Measurements from ENCODE around the gene MARCKS. TPM values are rescaled to one million over a fixed set of nuclear protein-coding genes. Genes with fewer than 3 reads are reported as not detected.

MARCKS gene
- total and polyA plus RNA-seq, 2 of the 13 experiments (the other 11 are each of a cell fraction or from before 2014, with no cell fraction given), result 30.5 to 39.5 TPM

DNA sequence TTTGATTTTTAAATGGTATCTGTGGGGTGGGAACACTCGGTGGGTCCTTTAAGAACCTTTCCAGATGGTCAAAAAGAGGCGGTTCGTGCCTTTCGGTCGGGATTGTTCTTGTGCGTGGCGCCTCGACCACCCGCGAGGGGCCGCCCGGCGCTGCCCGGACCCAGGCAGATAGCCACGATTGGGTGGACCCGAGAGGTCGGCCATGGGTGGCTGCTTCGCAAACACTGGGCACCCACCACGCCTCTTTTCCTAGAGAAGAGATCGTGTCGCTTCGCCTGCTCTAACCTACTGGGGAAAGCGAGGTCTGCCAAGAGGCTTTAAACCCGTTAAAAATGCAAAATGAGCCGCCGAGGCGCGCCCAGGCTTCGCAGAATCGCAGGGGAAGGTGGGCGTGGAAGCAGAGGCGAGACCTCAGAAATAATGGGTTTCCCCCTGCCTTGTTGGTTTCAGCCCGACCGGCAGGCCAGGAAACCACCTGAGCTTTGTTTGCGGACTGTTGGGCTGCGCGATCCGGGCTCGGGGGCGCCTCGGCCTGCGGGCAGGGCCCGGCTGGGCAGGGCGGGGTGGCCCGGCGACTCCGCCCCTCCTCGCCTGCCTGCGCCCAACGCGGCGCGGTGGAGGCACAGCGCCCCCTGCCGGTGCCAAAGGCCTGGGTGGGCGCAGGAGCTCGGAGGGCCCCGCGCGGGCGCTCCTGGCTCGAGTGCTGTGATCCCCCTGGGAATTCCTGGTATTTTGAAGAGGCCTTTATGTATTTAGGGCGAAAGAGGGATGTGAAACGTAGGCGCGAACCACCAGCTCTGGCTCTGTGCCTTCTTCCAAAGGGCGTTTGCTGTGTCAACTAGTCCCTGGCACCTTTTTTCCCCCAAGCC, 1.6 kb downstream of the MARCKS start (continued):
- TF ChIP-seq, protein P1, sequence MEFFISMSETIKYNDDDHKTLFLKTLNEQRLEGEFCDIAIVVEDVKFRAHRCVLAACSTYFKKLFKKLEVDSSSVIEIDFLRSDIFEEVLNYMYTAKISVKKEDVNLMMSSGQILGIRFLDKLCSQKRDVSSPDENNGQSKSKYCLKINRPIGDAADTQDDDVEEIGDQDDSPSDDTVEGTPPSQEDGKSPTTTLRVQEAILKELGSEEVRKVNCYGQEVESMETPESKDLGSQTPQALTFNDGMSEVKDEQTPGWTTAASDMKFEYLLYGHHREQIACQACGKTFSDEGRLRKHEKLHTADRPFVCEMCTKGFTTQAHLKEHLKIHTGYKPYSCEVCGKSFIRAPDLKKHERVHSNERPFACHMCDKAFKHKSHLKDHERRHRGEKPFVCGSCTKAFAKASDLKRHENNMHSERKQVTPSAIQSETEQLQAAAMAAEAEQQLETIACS (CRISPR knock-in tag; IDR thresholded peaks at IDR 0.05), result no peak; the same call in 1 of the 2 replicates
- TF ChIP-seq ZNF350 (CRISPR knock-in tag; IDR thresholded peaks at IDR 0.05; ENCODE audit: borderline replicate concordance, low read depth), result peak; percentile 45; the same call in 1 of the 2 replicates
- TF ChIP-seq, protein P2, sequence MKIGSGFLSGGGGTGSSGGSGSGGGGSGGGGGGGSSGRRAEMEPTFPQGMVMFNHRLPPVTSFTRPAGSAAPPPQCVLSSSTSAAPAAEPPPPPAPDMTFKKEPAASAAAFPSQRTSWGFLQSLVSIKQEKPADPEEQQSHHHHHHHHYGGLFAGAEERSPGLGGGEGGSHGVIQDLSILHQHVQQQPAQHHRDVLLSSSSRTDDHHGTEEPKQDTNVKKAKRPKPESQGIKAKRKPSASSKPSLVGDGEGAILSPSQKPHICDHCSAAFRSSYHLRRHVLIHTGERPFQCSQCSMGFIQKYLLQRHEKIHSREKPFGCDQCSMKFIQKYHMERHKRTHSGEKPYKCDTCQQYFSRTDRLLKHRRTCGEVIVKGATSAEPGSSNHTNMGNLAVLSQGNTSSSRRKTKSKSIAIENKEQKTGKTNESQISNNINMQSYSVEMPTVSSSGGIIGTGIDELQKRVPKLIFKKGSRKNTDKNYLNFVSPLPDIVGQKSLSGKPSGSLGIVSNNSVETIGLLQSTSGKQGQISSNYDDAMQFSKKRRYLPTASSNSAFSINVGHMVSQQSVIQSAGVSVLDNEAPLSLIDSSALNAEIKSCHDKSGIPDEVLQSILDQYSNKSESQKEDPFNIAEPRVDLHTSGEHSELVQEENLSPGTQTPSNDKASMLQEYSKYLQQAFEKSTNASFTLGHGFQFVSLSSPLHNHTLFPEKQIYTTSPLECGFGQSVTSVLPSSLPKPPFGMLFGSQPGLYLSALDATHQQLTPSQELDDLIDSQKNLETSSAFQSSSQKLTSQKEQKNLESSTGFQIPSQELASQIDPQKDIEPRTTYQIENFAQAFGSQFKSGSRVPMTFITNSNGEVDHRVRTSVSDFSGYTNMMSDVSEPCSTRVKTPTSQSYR (CRISPR knock-in tag; IDR thresholded peaks at IDR 0.05; ENCODE audit: borderline replicate concordance), result peak; percentile 18; the same call in 1 of the 2 replicates
- TF ChIP-seq, protein P3, sequence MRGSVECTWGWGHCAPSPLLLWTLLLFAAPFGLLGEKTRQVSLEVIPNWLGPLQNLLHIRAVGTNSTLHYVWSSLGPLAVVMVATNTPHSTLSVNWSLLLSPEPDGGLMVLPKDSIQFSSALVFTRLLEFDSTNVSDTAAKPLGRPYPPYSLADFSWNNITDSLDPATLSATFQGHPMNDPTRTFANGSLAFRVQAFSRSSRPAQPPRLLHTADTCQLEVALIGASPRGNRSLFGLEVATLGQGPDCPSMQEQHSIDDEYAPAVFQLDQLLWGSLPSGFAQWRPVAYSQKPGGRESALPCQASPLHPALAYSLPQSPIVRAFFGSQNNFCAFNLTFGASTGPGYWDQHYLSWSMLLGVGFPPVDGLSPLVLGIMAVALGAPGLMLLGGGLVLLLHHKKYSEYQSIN (CRISPR knock-in tag; IDR thresholded peaks at IDR 0.05; ENCODE audit: borderline replicate concordance), result no peak
- TF ChIP-seq ZNF24 (IDR thresholded peaks at IDR 0.05), result peak; percentile 27; the same call in 1 of the 2 replicates
- TF ChIP-seq ZNF777 (CRISPR knock-in tag; IDR thresholded peaks at IDR 0.05), result no peak
- TF ChIP-seq, protein P4, sequence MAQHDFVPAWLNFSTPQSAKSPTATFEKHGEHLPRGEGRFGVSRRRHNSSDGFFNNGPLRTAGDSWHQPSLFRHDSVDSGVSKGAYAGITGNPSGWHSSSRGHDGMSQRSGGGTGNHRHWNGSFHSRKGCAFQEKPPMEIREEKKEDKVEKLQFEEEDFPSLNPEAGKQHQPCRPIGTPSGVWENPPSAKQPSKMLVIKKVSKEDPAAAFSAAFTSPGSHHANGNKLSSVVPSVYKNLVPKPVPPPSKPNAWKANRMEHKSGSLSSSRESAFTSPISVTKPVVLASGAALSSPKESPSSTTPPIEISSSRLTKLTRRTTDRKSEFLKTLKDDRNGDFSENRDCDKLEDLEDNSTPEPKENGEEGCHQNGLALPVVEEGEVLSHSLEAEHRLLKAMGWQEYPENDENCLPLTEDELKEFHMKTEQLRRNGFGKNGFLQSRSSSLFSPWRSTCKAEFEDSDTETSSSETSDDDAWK (CRISPR knock-in tag; IDR thresholded peaks at IDR 0.05), result no peak
- TF ChIP-seq DNMT3B (CRISPR knock-in tag; conservative IDR thresholded peaks at IDR 0.05), result no peak
- TF ChIP-seq MATR3 (CRISPR knock-in tag; IDR thresholded peaks at IDR 0.05), result no peak
- TF ChIP-seq, protein P5, sequence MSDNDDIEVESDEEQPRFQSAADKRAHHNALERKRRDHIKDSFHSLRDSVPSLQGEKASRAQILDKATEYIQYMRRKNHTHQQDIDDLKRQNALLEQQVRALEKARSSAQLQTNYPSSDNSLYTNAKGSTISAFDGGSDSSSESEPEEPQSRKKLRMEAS (IDR thresholded peaks at IDR 0.05), result peak; percentile 86
- no peak for TF ChIP-seq CBX2 (IDR thresholded peaks at IDR 0.05; ENCODE audit: low read depth, low read length)
- TF ChIP-seq CBX2 (CRISPR knock-in tag; IDR thresholded peaks at IDR 0.05; ENCODE audit: low read depth), result no peak
- TF ChIP-seq ZNF883 (CRISPR knock-in tag; IDR thresholded peaks at IDR 0.05; ENCODE audit: not compliant biosample characterization), result peak; percentile 19
- peak; percentile 83; the same call in 1 of the 2 replicates for TF ChIP-seq REPIN1 (CRISPR knock-in tag; IDR thresholded peaks at IDR 0.05; ENCODE audit: borderline replicate concordance, low read depth)
- TF ChIP-seq GATA4 (IDR thresholded peaks at IDR 0.05; ENCODE audit: borderline replicate concordance, low read depth), result no peak
- TF ChIP-seq, protein P6, sequence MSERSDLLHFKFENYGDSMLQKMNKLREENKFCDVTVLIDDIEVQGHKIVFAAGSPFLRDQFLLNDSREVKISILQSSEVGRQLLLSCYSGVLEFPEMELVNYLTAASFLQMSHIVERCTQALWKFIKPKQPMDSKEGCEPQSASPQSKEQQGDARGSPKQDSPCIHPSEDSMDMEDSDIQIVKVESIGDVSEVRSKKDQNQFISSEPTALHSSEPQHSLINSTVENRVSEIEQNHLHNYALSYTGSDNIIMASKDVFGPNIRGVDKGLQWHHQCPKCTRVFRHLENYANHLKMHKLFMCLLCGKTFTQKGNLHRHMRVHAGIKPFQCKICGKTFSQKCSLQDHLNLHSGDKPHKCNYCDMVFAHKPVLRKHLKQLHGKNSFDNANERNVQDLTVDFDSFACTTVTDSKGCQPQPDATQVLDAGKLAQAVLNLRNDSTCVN (CRISPR knock-in tag; IDR thresholded peaks at IDR 0.05; ENCODE audit: borderline replicate concordance), result no peak
- TF ChIP-seq TBX2 (CRISPR knock-in tag; IDR thresholded peaks at IDR 0.05; ENCODE audit: borderline replicate concordance), result peak; percentile 76
- TF ChIP-seq ETV5 (CRISPR knock-in tag; IDR thresholded peaks at IDR 0.05; ENCODE audit: borderline replicate concordance), result no peak
- no peak for TF ChIP-seq GPN1 (CRISPR knock-in tag; IDR thresholded peaks at IDR 0.05; ENCODE audit: borderline replicate concordance)
- peak; percentile 85 for TF ChIP-seq ZNF563 (CRISPR knock-in tag; IDR thresholded peaks at IDR 0.05)
- TF ChIP-seq ZNF678 (CRISPR knock-in tag; IDR thresholded peaks at IDR 0.05), result no peak
